ENCODE data around the gene TNNC2. TPM values are rescaled to one million over a fixed set of nuclear protein-coding genes. Genes with fewer than 3 reads are reported as not detected.

Gene TNNC2
- total and polyA plus RNA-seq, 9 of the 15 experiments (the other 6 are each of a cell fraction or from before 2014, with no cell fraction given): not detected

GRCh38 chr20:45798935-45799642 is 28.0 kb downstream of the TNNC2 start (continued):
- TF ChIP-seq DEAF1 (CRISPR knock-in tag; IDR thresholded peaks at IDR 0.05) (peak; percentile 69), CTCF (IDR thresholded peaks at IDR 0.05 in 2 of 3, conservative IDR thresholded peaks at IDR 0.05 in 1 of 3; ENCODE audit: insufficient read depth in 2 of 3, low read depth in 1 of 3, low read length in 3 of 3) (peak; percentile 79 to 88 (median 86)), HDGF (IDR thresholded peaks at IDR 0.05) (0 out of 2 replicates have a peak, but pooled peaks have one; percentile 60), ZNF785 (CRISPR knock-in tag; IDR thresholded peaks at IDR 0.05) (no peak), RBM17 (IDR thresholded peaks at IDR 0.05; ENCODE audit: borderline replicate concordance, low read depth, low read length) (no peak), ZBTB33 (CRISPR knock-in tag; IDR thresholded peaks at IDR 0.05) (0 out of 2 replicates have a peak, but pooled peaks have one; percentile 17), SPI1 (IDR thresholded peaks at IDR 0.05; ENCODE audit: borderline replicate concordance, low read depth, low read length) (peak; percentile 24; the same call in 1 of the 2 replicates), MYNN (IDR thresholded peaks at IDR 0.05) (peak; percentile 60; the same call in 1 of the 2 replicates), MYNN (CRISPR knock-in tag; IDR thresholded peaks at IDR 0.05) (no peak), LCOR (CRISPR knock-in tag; IDR thresholded peaks at IDR 0.05) (peak; percentile 57; the same call in 1 of the 2 replicates), ELF1 (tag; IDR thresholded peaks at IDR 0.05) (peak; percentile 39; the same call in 1 of the 2 replicates), RAD21 (CRISPR knock-in tag; conservative IDR thresholded peaks at IDR 0.05 in 1 of 2, IDR thresholded peaks at IDR 0.05 in 1 of 2) (peak; percentile 81 to 89), STAG1 (CRISPR knock-in tag; IDR thresholded peaks at IDR 0.05; ENCODE audit: borderline replicate concordance) (peak; percentile 65; the same call in 1 of the 2 replicates), MAZ (CRISPR knock-in tag; conservative IDR thresholded peaks at IDR 0.05 in 1 of 2, IDR thresholded peaks at IDR 0.05 in 1 of 2) (0 out of 4 replicates have a peak, but pooled peaks of 1 of the 2 experiments have one; percentile 34), BMI1 (IDR thresholded peaks at IDR 0.05; ENCODE audit: low read length) (no peak), NFATC3 (IDR thresholded peaks at IDR 0.05) (0 out of 2 replicates have a peak, but pooled peaks have one; percentile 37), ZEB2 (IDR thresholded peaks at IDR 0.05) (0 out of 2 replicates have a peak, but pooled peaks have one; percentile 35), SOX6 (IDR thresholded peaks at IDR 0.05) (no peak), STAT5B (CRISPR knock-in tag; IDR thresholded peaks at IDR 0.05) (no peak), CC2D1A (IDR thresholded peaks at IDR 0.05) (peak; percentile 81), KAT8 (IDR thresholded peaks at IDR 0.05; ENCODE audit: low read depth) (no peak), ID3 (CRISPR knock-in tag; IDR thresholded peaks at IDR 0.05) (no peak), ID3 (tag; IDR thresholded peaks at IDR 0.05) (no peak), GABPB1 (CRISPR knock-in tag; IDR thresholded peaks at IDR 0.05) (peak; percentile 40; the same call in 1 of the 2 replicates)

Data from K562 (cell line).